H1 (cell line): Measurements from ENCODE around the gene NARS2. TPM values are rescaled to one million over a fixed set of nuclear protein-coding genes. Genes with fewer than 3 reads are reported as not detected.
A peak's percentile ranks its signal among the peaks of the same experiment; 100 is the strongest.

Experiments
- CTCF ChIA-PET: fragments of 300-600 bp; sonication (Branson Sonifier 250); formaldehyde crosslinking; loops from one replicate; lab custom pipeline; 2021; ENCODE audit not compliant: partially characterized antibody; lab: Charles Lee
- POLR2A ChIA-PET: fragments of 300-600 bp; sonication (Branson Sonifier 250); formaldehyde crosslinking; loops from one replicate; lab custom pipeline; 2021; ENCODE audit warnings: inconsistent platforms; ENCODE audit not compliant: partially characterized antibody; lab: Charles Lee
- DNase-seq, 2 experiments: peaks; one replicate each; pipeline versions ENCODE4 v3.0.0 to v3.0.0-alpha.2; 2010 to 2022; ENCODE audit warnings: low spot score in 2 of 2, low read depth in 1 of 2, mixed read lengths in 1 of 2
- FAIRE-seq: peaks from 2 replicates; lab custom pipeline; 2011; peaks lifted over from hg19 to GRCh38; lab: Jason Lieb, UNC
- H2AFZ ChIP-seq: 2 replicates; pipeline ENCODE4 v1.8.1; 2012; ENCODE audit warnings: low read length, inconsistent platforms
- H2AK5ac ChIP-seq: 2 replicates; pipeline ENCODE4 v1.6.1; 2013; ENCODE audit warnings: low read depth, low read length
- H2BK120ac ChIP-seq: replicated peaks from 2 replicates; pipeline ENCODE3; 2013; ENCODE audit warnings: low read depth, low read length, inconsistent platforms
- H2BK12ac ChIP-seq: 2 replicates; pipeline ENCODE4 v1.6.1; 2013; ENCODE audit warnings: low read depth, low read length
- H2BK15ac ChIP-seq: 2 replicates; pipeline ENCODE4 v1.6.1; 2013; ENCODE audit warnings: low read length
- H2BK20ac ChIP-seq: 2 replicates; pipeline ENCODE4 v1.6.1; 2013; ENCODE audit warnings: low read length
- H2BK5ac ChIP-seq: 2 replicates; pipeline ENCODE4 v1.6.1; 2013; ENCODE audit warnings: low read depth, low read length
- H3K14ac ChIP-seq: 2 replicates; pipeline ENCODE4 v1.6.1; 2013; ENCODE audit warnings: inconsistent platforms; ENCODE audit not compliant: insufficient read length
- H3K18ac ChIP-seq: 2 replicates; pipeline ENCODE4 v1.6.1; 2013; ENCODE audit warnings: low read length; ENCODE audit errors: extremely low read depth
- H3K23ac ChIP-seq: 2 replicates; pipeline ENCODE4 v1.6.1; 2013; ENCODE audit warnings: inconsistent platforms; ENCODE audit not compliant: insufficient read length
- H3K23me2 ChIP-seq: 2 replicates; pipeline ENCODE4 v1.6.1; 2013; ENCODE audit warnings: low read depth, low read length
- H3K27ac ChIP-seq: 2 replicates; pipeline ENCODE4 v1.6.1; 2011; ENCODE audit warnings: low read depth, low read length, inconsistent platforms
- H3K27me3 ChIP-seq, 4 experiments: replicated peaks in 1 of 4; 1 replicate in 1 of 4; 2 replicates in 3 of 4; pipeline versions ENCODE4 v1.6.1 to v1.8.1; 2011 to 2013; ENCODE audit warnings: low read length in 3 of 4, mild to moderate bottlenecking in 3 of 4, inconsistent platforms in 2 of 4, mixed read lengths in 2 of 4, moderate library complexity in 1 of 4; ENCODE audit not compliant: control insufficient read depth in 3 of 4, insufficient read depth in 3 of 4; ENCODE audit errors: extremely low read depth in 1 of 4
- H3K36me3 ChIP-seq, 4 experiments: 2 replicates each; pipeline versions ENCODE4 v1.6.1 to v1.8.1; 2011 to 2013; ENCODE audit warnings: mild to moderate bottlenecking in 4 of 4, low read length in 3 of 4, moderate library complexity in 2 of 4, control low read depth in 1 of 4, inconsistent platforms in 1 of 4; ENCODE audit not compliant: insufficient read depth in 4 of 4, control insufficient read depth in 2 of 4
- H3K4ac ChIP-seq: replicated peaks from 2 replicates; pipeline ENCODE3; 2013; ENCODE audit warnings: low read length, low read depth, mixed read lengths, inconsistent platforms; ENCODE audit not compliant: insufficient read length
- H3K4me1 ChIP-seq, 4 experiments: replicated peaks in 1 of 4; 1 replicate in 1 of 4; 2 replicates in 3 of 4; pipeline versions ENCODE4 v1.6.1 to v1.8.1; 2011 to 2013; ENCODE audit warnings: low read length in 3 of 4, inconsistent platforms in 2 of 4, mixed read lengths in 1 of 4; ENCODE audit not compliant: insufficient read depth in 4 of 4, control insufficient read depth in 3 of 4
- H3K4me2 ChIP-seq, 2 experiments: 2 replicates each; pipeline versions ENCODE4 v1.6.1 to v1.8.1; 2011 to 2013; ENCODE audit warnings: low read depth in 2 of 2, low read length in 2 of 2, control low read depth in 1 of 2, inconsistent platforms in 1 of 2, mild to moderate bottlenecking in 1 of 2; ENCODE audit not compliant: insufficient read depth in 1 of 2
- H3K4me3 ChIP-seq, 4 experiments: fragments of 200-600, 300-600 bp in 1 of 4; sonication (generic), shearing (Covaris generic), sonication (Bioruptor Twin) in 1 of 4; 2 replicates each; pipeline versions ENCODE4 v1.5.1 to v1.8.1; 2011 to 2016; ENCODE audit warnings: low read length in 4 of 4, low read depth in 3 of 4, control low read depth in 2 of 4, inconsistent platforms in 2 of 4, mild to moderate bottlenecking in 2 of 4, mixed read lengths in 1 of 4, moderate library complexity in 1 of 4; ENCODE audit not compliant: insufficient read depth in 2 of 4; ENCODE audit errors: extremely low read depth in 1 of 4
- H3K56ac ChIP-seq: replicated peaks from 2 replicates; pipeline ENCODE3; 2013; ENCODE audit warnings: low read depth, mild to moderate bottlenecking, mixed read lengths, low read length, inconsistent platforms; ENCODE audit not compliant: insufficient read length
- H3K79me1 ChIP-seq: 2 replicates; pipeline ENCODE4 v1.6.1; 2013; ENCODE audit warnings: low read depth, low read length, control low read depth
- H3K79me2 ChIP-seq, 2 experiments: 2 replicates each; pipeline versions ENCODE4 v1.6.1 to v1.8.1; 2012 to 2013; ENCODE audit warnings: low read length in 2 of 2, mild to moderate bottlenecking in 2 of 2, inconsistent platforms in 1 of 2; ENCODE audit not compliant: insufficient read depth in 2 of 2, control insufficient read depth in 1 of 2
- H3K9ac ChIP-seq, 4 experiments: replicated peaks in 1 of 4; 1 replicate in 1 of 4; 2 replicates in 3 of 4; pipeline versions ENCODE4 v1.6.1 to v1.8.1; 2011 to 2013; ENCODE audit warnings: low read depth in 3 of 4, low read length in 3 of 4, control low read depth in 2 of 4, mild to moderate bottlenecking in 2 of 4, moderate library complexity in 2 of 4, inconsistent platforms in 1 of 4; ENCODE audit errors: extremely low read depth in 1 of 4
- H3K9me3 ChIP-seq, 2 experiments: 2 replicates each; pipeline versions ENCODE4 v1.6.1 to v1.8.1; 2012 to 2013; ENCODE audit warnings: mild to moderate bottlenecking in 2 of 2, moderate library complexity in 2 of 2, control low read depth in 1 of 2, inconsistent platforms in 1 of 2, low read depth in 1 of 2, low read length in 1 of 2, mixed read lengths in 1 of 2; ENCODE audit not compliant: insufficient read depth in 2 of 2
- H4K20me1 ChIP-seq, 2 experiments: replicated peaks in 1 of 2; 2 replicates each; pipeline versions ENCODE3 to v1.8.1; 2011 to 2013; ENCODE audit warnings: inconsistent platforms in 2 of 2, low read length in 2 of 2, mild to moderate bottlenecking in 1 of 2; ENCODE audit not compliant: insufficient read depth in 2 of 2, control insufficient read depth in 1 of 2
- H4K5ac ChIP-seq: 2 replicates; pipeline ENCODE4 v1.6.1; 2013; ENCODE audit warnings: low read length, low read depth, mixed read lengths, inconsistent platforms; ENCODE audit not compliant: insufficient read length
- H4K8ac ChIP-seq: 2 replicates; pipeline ENCODE4 v1.8.0; 2013; ENCODE audit warnings: mild to moderate bottlenecking, moderate library complexity, low read length, inconsistent platforms; ENCODE audit not compliant: insufficient read depth; ENCODE audit errors: extremely low read depth
- H4K91ac ChIP-seq: replicated peaks from 2 replicates; pipeline ENCODE3; 2013; ENCODE audit warnings: low read length, mixed read lengths, inconsistent platforms; ENCODE audit not compliant: insufficient read length
- ASH2L ChIP-seq: fragments of 200-600, 300-600 bp; sonication (generic); IDR thresholded peaks from one replicate; pipeline ENCODE4 v1.7.1; 2017; ENCODE audit warnings: low read length
- CBX8 ChIP-seq: fragments of 300-800, 300-1000 bp; sonication (generic); IDR thresholded peaks from 2 replicates; pipeline ENCODE4 v1.7.1; 2016; ENCODE audit warnings: low read depth, low read length, borderline replicate concordance
- SAP30 ChIP-seq: fragments of 300-600 bp; sonication (generic); IDR thresholded peaks from 2 replicates; pipeline ENCODE4 v1.7.1; 2012; ENCODE audit warnings: low read length, moderate library complexity, mild to moderate bottlenecking, inconsistent platforms; ENCODE audit not compliant: insufficient read depth, insufficient replicate concordance
- TAF7 ChIP-seq: optimal IDR thresholded peaks from 2 replicates; pipeline ENCODE3; 2011; ENCODE audit warnings: low read depth, mild to moderate bottlenecking, inconsistent platforms, low read length, moderate library complexity, borderline replicate concordance
- WGBS, 2 experiments: shearing (Covaris generic) in 1 of 2; methylation state at CpG; one replicate each; pipeline versions ENCODE4 v1.1.6 to v1.1.7; 2013 to 2015; ENCODE audit warnings: low lambda C conversion rate in 2 of 2, mixed read lengths in 2 of 2, inconsistent platforms in 1 of 2, low coverage in 1 of 2, missing lambda C conversion rate in 1 of 2; ENCODE audit not compliant: insufficient replicate concordance in 2 of 2, insufficient coverage in 1 of 2, insufficient read length in 1 of 2; ENCODE audit errors: extremely low coverage in 1 of 2, missing lambda C conversion rate in 1 of 2; 5-methylcytosine and 5-hydroxymethylcytosine counted together
- polyA plus RNA-seq, 7 experiments: library from polyadenylated mRNA; depleted of rRNA in 3 of 7; stranded (reverse) in 5 of 7; unstranded in 2 of 7; fragments of >200 nt in 5 of 7; fragments of 200-250 nt in 2 of 7; gene quantifications; 1 replicate in 5 of 7; 2 replicates in 1 of 7; 4 replicates in 1 of 7; pipeline versions ENCODE4 v1.2.1 to v1.2.3, GENCODE V29; 2011 to 2013; ENCODE audit warnings: missing spikeins in 2 of 7, mixed read lengths in 2 of 7
- total RNA-seq: library from RNA; stranded (reverse); fragmentation: NEBNext Ultra II Directional; extraction: Animal tissue kit (Norgen Biotek cat#: 25700); gene quantifications from 2 replicates; pipeline ENCODE4 v1.2.1, GENCODE V29; 2021

Gene NARS2
- total and polyA plus RNA-seq, 2 of the 8 experiments (the other 6 are each of a cell fraction or from before 2014, with no cell fraction given) = 26.2 to 51.6 TPM

DNA sequence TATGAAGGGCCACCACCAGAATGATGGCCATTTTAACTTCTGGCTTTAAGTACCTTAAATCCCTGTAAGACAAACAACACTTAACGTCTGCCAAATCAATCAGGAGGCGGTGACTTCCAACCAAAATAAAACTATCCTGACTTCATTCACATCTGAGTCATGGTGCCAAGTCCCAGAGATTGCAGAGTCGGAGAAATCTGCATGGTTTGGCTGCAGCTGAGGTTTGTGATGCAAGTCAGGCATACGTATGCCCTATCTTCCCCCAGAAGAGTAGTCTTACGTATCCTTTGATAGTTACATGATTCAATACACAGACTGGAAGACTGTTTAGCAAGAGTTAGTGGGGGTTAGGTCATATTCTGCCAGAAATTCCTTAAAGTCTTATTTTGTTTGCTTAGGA is 155.3 kb downstream of the NARS2 start:
- Histone ChIP-seq H3K23ac (no peak overlapping the region), H3K56ac (no peak overlapping the region), H2BK15ac (no peak overlapping the region), H2AFZ (no peak overlapping the region), H2AK5ac (no peak overlapping the region), H3K4me3 (no peak overlapping the region), H3K18ac (no peak overlapping the region), H3K4me1 (peaks cover 3 to 16% (median 5%) of the 10 kb centered on the region in 4 experiments; a peak in 6 of 7 replicates), H4K8ac (no peak overlapping the region), H3K9ac (no peak overlapping the region), H3K79me2 (peaks cover 0 to 4% of the 10 kb centered on the region in 2 experiments; a peak in 1 of 4 replicates), H2BK5ac (no peak overlapping the region), H3K9me3 (no peaks in the 10 kb centered on the region), H3K23me2 (peaks cover 10% of the 10 kb centered on the region; the same call in 1 of the 2 replicates), H2BK120ac (no peak overlapping the region), H4K5ac (no peak overlapping the region), H3K14ac (no peak overlapping the region), H3K79me1 (no peaks in the 10 kb centered on the region), H3K36me3 (no peaks in the 10 kb centered on the region), H4K20me1 (no peaks in the 10 kb centered on the region), H3K27me3 (peaks cover 0 to 13% (median 8%) of the 10 kb centered on the region in 4 experiments; a peak in 4 of 7 replicates), H3K27ac (no peak overlapping the region), H3K4me2 (peak overlapping the region in 1 of 2 experiments; percentile 81; a peak in 1 of 4 replicates), H4K91ac (no peak overlapping the region), H2BK20ac (no peak overlapping the region), H3K4ac (no peak overlapping the region), H2BK12ac (no peak overlapping the region)
- TF ChIP-seq SAP30 (no peak), TAF7 (no peak), CBX8 (no peak), ASH2L (no peak)
- DNase-seq = no peak
- WGBS, 2 experiments = 89% methylated on average over 5 of the region's 5 CpGs; no CpG with 5 or more reads in 1 of the 2 experiments
- no peak for FAIRE-seq
- CTCF ChIA-PET = interaction anchor here (0.7 to 7.6 kb wide), 19 partner anchors 8 to 224 kb away, joined by 3 to 87 read pairs (median 4); no protein-coding TSS in a partner anchor
- POLR2A ChIA-PET = interaction anchor here (4.7 kb wide), 1 partner anchor 11 kb away, joined by 33 read pairs; no protein-coding TSS in a partner anchor
